Pericardium fibroblast (primary cell): ENCODE results near the gene SIGLEC15. TPM values are rescaled to one million over a fixed set of nuclear protein-coding genes. Genes with fewer than 3 reads are reported as not detected.

ENCODE experiments used
- total RNA-seq: library from RNA; depleted of rRNA; stranded (reverse); fragments of >200 nt; gene quantifications from 2 replicates; pipeline ENCODE4 v1.2.3, GENCODE V29; 2015

The SIGLEC15 gene
- total RNA-seq = not detected in 2 replicates

GRCh38 chr18:45825258-45826044, at the start of gene SIGLEC15:
Gene SIGLEC15 (plus strand): TSS chr18:45825675. CDS start chr18:45825729, 54 bp downstream.

Other genes with a start within 250 kb of the SIGLEC15 start
- gene SLC14A2, start 210.2 kb upstream of the SIGLEC15 start, total RNA-seq = not detected in 2 replicates
- gene SLC14A1, start 101.5 kb upstream of the SIGLEC15 start, total RNA-seq = under 0.01 TPM in 1 of 2 replicates, not detected in the other
- 14.1 and 14.5 TPM in 2 replicates for gene EPG5, start 141.7 kb downstream of the SIGLEC15 start, total RNA-seq
- gene PSTPIP2, start 246.6 kb downstream of the SIGLEC15 start, total RNA-seq = 1.5 and 4.3 TPM in 2 replicates